ENCODE data around the gene SETD5.
A peak's percentile ranks its signal among the peaks of the same experiment; 100 is the strongest.

SETD5 gene

GRCh38 chr3:9416139-9416780 lies 18.8 kb downstream of the SETD5 start:
- H3K79me1 ChIP-seq (ENCODE audit: low read depth, low read length), result no peaks in the 10 kb centered on the region
- no CpG with 5 or more reads among the region's 3 CpGs for WGBS, 2 donors (ENCODE audit: extremely low coverage in 2 of 2, insufficient read length in 2 of 2, insufficient replicate concordance in 1 of 2)
- peaks cover 5 to 53% of the 10 kb centered on the region in 2 donors for H3K36me3 ChIP-seq (replicated peaks in 1 of 2; ENCODE audit: control insufficient read depth in 2 of 2, insufficient read depth in 2 of 2, low read length in 2 of 2)
- H3K4me1 ChIP-seq (ENCODE audit: control insufficient read depth in 2 of 2, insufficient read depth in 1 of 2, low read depth in 1 of 2, low read length in 2 of 2), result peaks cover 0 to 7% of the 10 kb centered on the region in 2 donors
- peaks cover 0 to 27% of the 10 kb centered on the region in 2 donors for H3K9me3 ChIP-seq (replicated peaks in 1 of 2; ENCODE audit: control insufficient read depth in 2 of 2, insufficient read depth in 1 of 2, low read depth in 1 of 2, low read length in 2 of 2)
- no peak overlapping the region for H3K4me2 ChIP-seq (ENCODE audit: insufficient read depth, low read length, poor library complexity, severe bottlenecking)
- no peak overlapping the region for H3K4me3 ChIP-seq (ENCODE audit: low read length in 2 of 2)
- no peak for DNase-seq (ENCODE audit: low spot score)
- no peak overlapping the region for H2BK12ac ChIP-seq (ENCODE audit: low read length)
- no peak overlapping the region for H3K4ac ChIP-seq (ENCODE audit: low read length)
- no peak overlapping the region for H4K8ac ChIP-seq (ENCODE audit: low read depth, low read length)
- no peak overlapping the region for H3K27ac ChIP-seq (replicated peaks; ENCODE audit: low read length)
- H3K23ac ChIP-seq (ENCODE audit: low read depth, low read length, poor library complexity), result no peak overlapping the region
- no peak overlapping the region for H4K91ac ChIP-seq (ENCODE audit: low read depth, low read length, poor library complexity)
- no peak overlapping the region for H2BK120ac ChIP-seq (ENCODE audit: low read depth, low read length)
- no peaks in the 10 kb centered on the region for H3K27me3 ChIP-seq (ENCODE audit: control insufficient read depth in 3 of 3, insufficient read depth in 3 of 3, low read depth in 1 of 3, low read length in 3 of 3)
- no peak overlapping the region for H2BK5ac ChIP-seq (ENCODE audit: low read length)
- H2BK15ac ChIP-seq (ENCODE audit: low read length), result no peak overlapping the region
- H3K9ac ChIP-seq (ENCODE audit: low read depth, low read length, poor library complexity), result no peak overlapping the region
- no peak overlapping the region for H2AK5ac ChIP-seq (ENCODE audit: low read depth, low read length)
- H2AFZ ChIP-seq (ENCODE audit: low read length), result no peak overlapping the region
- no peak overlapping the region for H3K18ac ChIP-seq (ENCODE audit: low read length)
- H3K14ac ChIP-seq (ENCODE audit: low read length), result no peak overlapping the region

DNA sequence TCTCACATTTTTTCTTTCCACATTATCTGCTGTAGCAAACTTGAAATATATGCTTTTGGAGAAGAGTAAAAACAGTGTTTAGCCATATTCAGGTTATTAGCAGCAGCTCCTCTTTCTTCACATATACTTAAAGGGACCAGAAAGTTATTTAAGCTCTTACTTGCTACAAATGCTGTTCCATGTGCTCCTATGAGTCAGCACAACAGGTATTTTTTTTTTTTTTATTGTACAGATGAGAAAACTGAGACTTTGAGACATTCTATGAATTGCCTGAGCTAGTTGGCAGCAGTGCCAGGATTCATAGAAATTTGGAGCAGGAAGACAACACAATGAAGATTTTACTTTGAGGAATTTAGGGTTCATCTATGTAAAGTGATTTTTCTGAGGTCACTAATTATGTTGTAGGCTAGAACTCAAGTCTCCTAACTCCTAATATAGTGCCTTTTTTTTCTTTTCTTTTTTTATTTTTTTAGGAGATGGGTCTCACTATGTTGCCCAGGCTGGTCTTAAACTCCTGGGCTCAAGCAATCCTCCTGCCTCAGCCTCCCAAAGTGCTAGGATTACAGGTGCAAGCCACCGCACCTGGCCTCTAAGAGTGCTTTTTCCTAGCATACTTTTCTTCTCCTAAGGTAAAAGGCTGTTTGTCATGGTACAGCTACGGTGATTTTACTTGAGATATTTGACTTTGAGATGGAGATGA lies 23.6 kb downstream of the SETD5 start:
- H2AFZ ChIP-seq (ENCODE audit: low read length), result no peak overlapping the region
- no peak overlapping the region for H3K9ac ChIP-seq (ENCODE audit: low read depth, low read length, poor library complexity)
- H2BK120ac ChIP-seq (ENCODE audit: low read depth, low read length), result no peak overlapping the region
- peaks cover 0 to 12% of the 10 kb centered on the region in 2 donors for H3K9me3 ChIP-seq (replicated peaks in 1 of 2; ENCODE audit: control insufficient read depth in 2 of 2, insufficient read depth in 1 of 2, low read depth in 1 of 2, low read length in 2 of 2)
- no peak overlapping the region for H2BK15ac ChIP-seq (ENCODE audit: low read length)
- no peak overlapping the region for H3K27ac ChIP-seq (replicated peaks; ENCODE audit: low read length)
- no peaks in the 10 kb centered on the region for H3K27me3 ChIP-seq (ENCODE audit: control insufficient read depth in 3 of 3, insufficient read depth in 3 of 3, low read depth in 1 of 3, low read length in 3 of 3)
- no peak overlapping the region for H3K4ac ChIP-seq (ENCODE audit: low read length)
- no peak overlapping the region for H2BK5ac ChIP-seq (ENCODE audit: low read length)
- DNase-seq (ENCODE audit: low spot score), result no peak
- no peak overlapping the region for H3K4me2 ChIP-seq (ENCODE audit: insufficient read depth, low read length, poor library complexity, severe bottlenecking)
- no CpG with 5 or more reads among the region's 2 CpGs for WGBS, 2 donors (ENCODE audit: extremely low coverage in 2 of 2, insufficient read length in 2 of 2, insufficient replicate concordance in 1 of 2)
- no peak overlapping the region for H3K23ac ChIP-seq (ENCODE audit: low read depth, low read length, poor library complexity)
- no peak overlapping the region for H3K4me3 ChIP-seq (ENCODE audit: low read length in 2 of 2)
- peaks cover 0 to 31% of the 10 kb centered on the region in 2 donors for H3K4me1 ChIP-seq (ENCODE audit: control insufficient read depth in 2 of 2, insufficient read depth in 1 of 2, low read depth in 1 of 2, low read length in 2 of 2)
- no peaks in the 10 kb centered on the region for H3K79me1 ChIP-seq (ENCODE audit: low read depth, low read length)
- no peak overlapping the region for H2BK12ac ChIP-seq (ENCODE audit: low read length)
- no peak overlapping the region for H3K18ac ChIP-seq (ENCODE audit: low read length)
- H4K8ac ChIP-seq (ENCODE audit: low read depth, low read length), result no peak overlapping the region
- H3K14ac ChIP-seq (ENCODE audit: low read length), result no peak overlapping the region
- no peak overlapping the region for H2AK5ac ChIP-seq (ENCODE audit: low read depth, low read length)
- H3K36me3 ChIP-seq (replicated peaks in 1 of 2; ENCODE audit: control insufficient read depth in 2 of 2, insufficient read depth in 2 of 2, low read length in 2 of 2), result peaks cover 2 to 51% of the 10 kb centered on the region in 2 donors
- no peak overlapping the region for H4K91ac ChIP-seq (ENCODE audit: low read depth, low read length, poor library complexity)

- no peak overlapping the region for H3K4me2 ChIP-seq (ENCODE audit: insufficient read depth, low read length, poor library complexity, severe bottlenecking)
- H3K79me1 ChIP-seq (ENCODE audit: low read depth, low read length), result peaks cover 6% of the 10 kb centered on the region
- peaks cover 10 to 57% of the 10 kb centered on the region in 2 donors for H3K36me3 ChIP-seq (replicated peaks in 1 of 2; ENCODE audit: control insufficient read depth in 2 of 2, insufficient read depth in 2 of 2, low read length in 2 of 2)
- DNase-seq (ENCODE audit: low spot score), result peak; percentile 49
- no peak overlapping the region for H4K8ac ChIP-seq (ENCODE audit: low read depth, low read length)
- H2BK15ac ChIP-seq (ENCODE audit: low read length), result no peak overlapping the region
- H3K27ac ChIP-seq (replicated peaks; ENCODE audit: low read length), result peak overlapping the region; percentile 40
- H2AK5ac ChIP-seq (ENCODE audit: low read depth, low read length), result no peak overlapping the region
- no CpG with 5 or more reads among the region's 5 CpGs for WGBS, 2 donors (ENCODE audit: extremely low coverage in 2 of 2, insufficient read length in 2 of 2, insufficient replicate concordance in 1 of 2)
- no peak overlapping the region for H3K9ac ChIP-seq (ENCODE audit: low read depth, low read length, poor library complexity)
- H3K27me3 ChIP-seq (ENCODE audit: control insufficient read depth in 3 of 3, insufficient read depth in 3 of 3, low read depth in 1 of 3, low read length in 3 of 3), result no peaks in the 10 kb centered on the region
- H3K14ac ChIP-seq (ENCODE audit: low read length), result no peak overlapping the region
- no peak overlapping the region for H2BK120ac ChIP-seq (ENCODE audit: low read depth, low read length)
- peaks cover 0 to 31% of the 10 kb centered on the region in 2 donors for H3K4me1 ChIP-seq (ENCODE audit: control insufficient read depth in 2 of 2, insufficient read depth in 1 of 2, low read depth in 1 of 2, low read length in 2 of 2)
- no peak overlapping the region for H2BK5ac ChIP-seq (ENCODE audit: low read length)
- no peak overlapping the region for H3K23ac ChIP-seq (ENCODE audit: low read depth, low read length, poor library complexity)
- no peak overlapping the region for H4K91ac ChIP-seq (ENCODE audit: low read depth, low read length, poor library complexity)
- H2BK12ac ChIP-seq (ENCODE audit: low read length), result no peak overlapping the region
- no peaks in the 10 kb centered on the region for H3K9me3 ChIP-seq (replicated peaks in 1 of 2; ENCODE audit: control insufficient read depth in 2 of 2, insufficient read depth in 1 of 2, low read depth in 1 of 2, low read length in 2 of 2)
- H3K18ac ChIP-seq (ENCODE audit: low read length), result no peak overlapping the region
- H2AFZ ChIP-seq (ENCODE audit: low read length), result no peak overlapping the region
- no peak overlapping the region for H3K4ac ChIP-seq (ENCODE audit: low read length)
- no peak overlapping the region for H3K4me3 ChIP-seq (ENCODE audit: low read length in 2 of 2)
Observed at GRCh38 chr3:9422712-9423424, 25.5 kb downstream of the SETD5 start.

- H2BK120ac ChIP-seq (ENCODE audit: low read depth, low read length), result no peak overlapping the region
- H4K8ac ChIP-seq (ENCODE audit: low read depth, low read length), result no peak overlapping the region
- no peak overlapping the region for H3K27ac ChIP-seq (replicated peaks; ENCODE audit: low read length)
- no peak overlapping the region for H3K23ac ChIP-seq (ENCODE audit: low read depth, low read length, poor library complexity)
- H3K36me3 ChIP-seq (replicated peaks in 1 of 2; ENCODE audit: control insufficient read depth in 2 of 2, insufficient read depth in 2 of 2, low read length in 2 of 2), result peaks cover 26 to 100% of the 10 kb centered on the region in 2 donors
- no peak overlapping the region for H3K4me3 ChIP-seq (ENCODE audit: low read length in 2 of 2)
- H3K14ac ChIP-seq (ENCODE audit: low read length), result no peak overlapping the region
- H3K4ac ChIP-seq (ENCODE audit: low read length), result no peak overlapping the region
- no peak for DNase-seq (ENCODE audit: low spot score)
- no peak overlapping the region for H2BK15ac ChIP-seq (ENCODE audit: low read length)
- no peak overlapping the region for H2BK12ac ChIP-seq (ENCODE audit: low read length)
- no peak overlapping the region for H2AK5ac ChIP-seq (ENCODE audit: low read depth, low read length)
- no peaks in the 10 kb centered on the region for H3K27me3 ChIP-seq (ENCODE audit: control insufficient read depth in 3 of 3, insufficient read depth in 3 of 3, low read depth in 1 of 3, low read length in 3 of 3)
- H3K9ac ChIP-seq (ENCODE audit: low read depth, low read length, poor library complexity), result no peak overlapping the region
- no peak overlapping the region for H3K18ac ChIP-seq (ENCODE audit: low read length)
- no peak overlapping the region for H3K4me2 ChIP-seq (ENCODE audit: insufficient read depth, low read length, poor library complexity, severe bottlenecking)
- peaks cover 0 to 6% of the 10 kb centered on the region in 2 donors for H3K4me1 ChIP-seq (ENCODE audit: control insufficient read depth in 2 of 2, insufficient read depth in 1 of 2, low read depth in 1 of 2, low read length in 2 of 2)
- H4K91ac ChIP-seq (ENCODE audit: low read depth, low read length, poor library complexity), result no peak overlapping the region
- H2BK5ac ChIP-seq (ENCODE audit: low read length), result no peak overlapping the region
- no peaks in the 10 kb centered on the region for H3K9me3 ChIP-seq (replicated peaks in 1 of 2; ENCODE audit: control insufficient read depth in 2 of 2, insufficient read depth in 1 of 2, low read depth in 1 of 2, low read length in 2 of 2)
- H3K79me1 ChIP-seq (ENCODE audit: low read depth, low read length), result peaks cover 6% of the 10 kb centered on the region
- H2AFZ ChIP-seq (ENCODE audit: low read length), result no peak overlapping the region
Observed at GRCh38 chr3:9428411-9428810, 31.0 kb downstream of the SETD5 start.

All from neuronal stem cell (in vitro differentiated cells).